Esophagus squamous epithelium (tissue), 5 donors: ENCODE measurements around the gene NPLOC4. TPM values are rescaled to one million over a fixed set of nuclear protein-coding genes. Genes with fewer than 3 reads are reported as not detected.

Experiments used
- DNase-seq: peaks from one replicate; lab custom pipeline; 2025; lab: John Stamatoyannopoulos, UW
- H3K27ac ChIP-seq, 4 donors: fragments of 200-600 bp; sonication (generic); one replicate each; pipeline ENCODE4 v1.5.1; 2016 to 2019; ENCODE audit warnings: mild to moderate bottlenecking in 1 of 4
- H3K27me3 ChIP-seq, 4 donors: fragments of 200-600 bp; sonication (generic); 1 replicate in 3 of 4; 2 replicates in 1 of 4; pipeline versions ENCODE4 v1.5.1 to v1.6.0; 2017 to 2021; ENCODE audit warnings: antibody characterized with exemption in 1 of 4
- H3K36me3 ChIP-seq, 3 donors: fragments of 200-600 bp; sonication (generic); one replicate each; pipeline ENCODE4 v1.5.1; 2016 to 2019
- H3K4me1 ChIP-seq, 3 donors: fragments of 200-600 bp; sonication (generic); one replicate each; pipeline ENCODE4 v1.5.1; 2017 to 2019
- H3K4me3 ChIP-seq, 4 donors: fragments of 200-600 bp; sonication (generic); 1 replicate in 3 of 4; 2 replicates in 1 of 4; pipeline ENCODE4 v1.5.1; 2016 to 2019; ENCODE audit warnings: mild to moderate bottlenecking in 2 of 4, moderate library complexity in 1 of 4
- H3K9me3 ChIP-seq, 3 donors: fragments of 200-600 bp; sonication (generic); one replicate each; pipeline ENCODE4 v1.5.1; 2016 to 2019
- POLR2A ChIP-seq, 4 donors: fragments of 450-650 bp; IDR thresholded peaks; one replicate each; pipeline ENCODE4 v1.6.1; 2017; ENCODE audit warnings: antibody characterized with exemption in 4 of 4, mild to moderate bottlenecking in 4 of 4, moderate library complexity in 3 of 4
- WGBS, 2 donors: methylation state at CpG; one replicate each; pipeline ENCODE4 v1.1.5; 2018; 5-methylcytosine and 5-hydroxymethylcytosine counted together
- intact Hi-C: fragments of 100-400 bp; cut with DNase I; formaldehyde crosslinking; loops from one replicate; pipeline ENCODE4 v1.15.0; 2022
- total RNA-seq, 4 donors: library from RNA; depleted of rRNA; stranded (reverse); fragments of >200 nt; gene quantifications; one replicate each; pipeline ENCODE4 v1.1.0, GENCODE V29; 2016
- TF ChIP-seq, protein P1 (sequence below), 6 experiments: fragments of 450-650 bp in 4 of 6; fragments of 200-600 bp in 2 of 6; sonication (generic) in 2 of 6; IDR thresholded peaks; one replicate each; pipeline ENCODE4 v1.5.1; 2016 to 2019; ENCODE audit warnings: antibody characterized with exemption in 6 of 6, mild to moderate bottlenecking in 4 of 6, moderate library complexity in 4 of 6
- donor health status: DM: yes; HTN: yes; CAD: no.

The NPLOC4 gene
- total RNA-seq, 4 donors from 2014 or later, result 49.0 to 80.9 (median 62.4) TPM

DNA sequence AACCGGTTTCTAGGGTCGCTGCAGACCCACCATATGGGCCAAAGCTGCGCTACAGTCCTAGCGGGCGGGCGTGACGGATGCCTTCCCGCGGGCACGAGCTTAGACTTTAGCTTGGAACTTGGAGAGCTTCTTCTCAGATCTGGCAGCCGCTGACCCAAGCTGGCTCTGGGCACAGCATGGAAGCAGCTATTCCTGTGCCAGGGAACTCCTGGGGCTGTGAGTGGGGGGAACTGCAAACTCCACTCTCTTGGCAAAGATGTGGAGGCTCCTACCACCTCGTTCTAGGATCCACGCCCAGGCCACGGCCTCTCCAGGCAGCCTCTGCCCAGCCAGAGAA lies 93.6 kb downstream of the NPLOC4 start:
- 56 to 61% methylated on average over 5 to 8 of the region's 14 CpGs for WGBS, 2 donors
- no peak for DNase-seq
- TF ChIP-seq, protein P1, sequence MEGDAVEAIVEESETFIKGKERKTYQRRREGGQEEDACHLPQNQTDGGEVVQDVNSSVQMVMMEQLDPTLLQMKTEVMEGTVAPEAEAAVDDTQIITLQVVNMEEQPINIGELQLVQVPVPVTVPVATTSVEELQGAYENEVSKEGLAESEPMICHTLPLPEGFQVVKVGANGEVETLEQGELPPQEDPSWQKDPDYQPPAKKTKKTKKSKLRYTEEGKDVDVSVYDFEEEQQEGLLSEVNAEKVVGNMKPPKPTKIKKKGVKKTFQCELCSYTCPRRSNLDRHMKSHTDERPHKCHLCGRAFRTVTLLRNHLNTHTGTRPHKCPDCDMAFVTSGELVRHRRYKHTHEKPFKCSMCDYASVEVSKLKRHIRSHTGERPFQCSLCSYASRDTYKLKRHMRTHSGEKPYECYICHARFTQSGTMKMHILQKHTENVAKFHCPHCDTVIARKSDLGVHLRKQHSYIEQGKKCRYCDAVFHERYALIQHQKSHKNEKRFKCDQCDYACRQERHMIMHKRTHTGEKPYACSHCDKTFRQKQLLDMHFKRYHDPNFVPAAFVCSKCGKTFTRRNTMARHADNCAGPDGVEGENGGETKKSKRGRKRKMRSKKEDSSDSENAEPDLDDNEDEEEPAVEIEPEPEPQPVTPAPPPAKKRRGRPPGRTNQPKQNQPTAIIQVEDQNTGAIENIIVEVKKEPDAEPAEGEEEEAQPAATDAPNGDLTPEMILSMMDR (IDR thresholded peaks at IDR 0.05), result no peak
- TF ChIP-seq POLR2A (IDR thresholded peaks at IDR 0.05), result no peak
- H3K27ac ChIP-seq, result no peak overlapping the region
- no peaks in the 10 kb centered on the region for H3K9me3 ChIP-seq
- H3K4me3 ChIP-seq, result no peak overlapping the region
- H3K36me3 ChIP-seq, result peaks cover 19 to 97% (median 35%) of the 10 kb centered on the region in 3 donors
- intact Hi-C loops, result no loop called here
- H3K27me3 ChIP-seq, result peaks cover 0 to under 1% (median 0%) of the 10 kb centered on the region in 4 donors
- H3K4me1 ChIP-seq, result no peaks in the 10 kb centered on the region

GRCh38 chr17:81542431-81543338 lies 94.2 kb downstream of the NPLOC4 start:
- Histone ChIP-seq H3K36me3 (peaks cover 18 to 97% (median 32%) of the 10 kb centered on the region in 3 donors), H3K4me3 (no peak overlapping the region), H3K9me3 (no peaks in the 10 kb centered on the region), H3K4me1 (peaks cover 0 to under 1% (median 0%) of the 10 kb centered on the region in 3 donors), H3K27me3 (peaks cover 0 to 6% (median 0%) of the 10 kb centered on the region in 4 donors), H3K27ac (no peak overlapping the region)
- intact Hi-C loops, result no loop called here
- DNase-seq, result no peak
- TF ChIP-seq, protein P1 (IDR thresholded peaks at IDR 0.05), result no peak
- no peak for TF ChIP-seq POLR2A (IDR thresholded peaks at IDR 0.05)
- 78 to 83% methylated on average over 3 of the region's 15 CpGs for WGBS, 2 donors

- WGBS, 2 donors, result 60 to 92% methylated on average over 1 to 9 of the region's 17 CpGs
- no peak overlapping the region for H3K4me3 ChIP-seq
- H3K27me3 ChIP-seq, result peaks cover 3 to 22% (median 8%) of the 10 kb centered on the region in 4 donors
- H3K9me3 ChIP-seq, result no peaks in the 10 kb centered on the region
- no peak for DNase-seq
- intact Hi-C loops, result no loop called here
- H3K4me1 ChIP-seq, result peaks cover 6 to 16% (median 14%) of the 10 kb centered on the region in 3 donors
- H3K27ac ChIP-seq, result no peak overlapping the region
- no peak for TF ChIP-seq POLR2A (IDR thresholded peaks at IDR 0.05)
- TF ChIP-seq, protein P1 (IDR thresholded peaks at IDR 0.05), result no peak
- peaks cover 8 to 81% (median 17%) of the 10 kb centered on the region in 3 donors for H3K36me3 ChIP-seq
Measured at GRCh38 chr17:81541123-81541522, 95.8 kb downstream of the NPLOC4 start.

GRCh38 chr17:81540676-81541027 lies 96.3 kb downstream of the NPLOC4 start:
- H3K4me1 ChIP-seq, result peaks cover 6 to 17% (median 15%) of the 10 kb centered on the region in 3 donors
- WGBS, 2 donors, result no CpG with 5 or more reads among the region's 14 CpGs
- H3K9me3 ChIP-seq, result no peaks in the 10 kb centered on the region
- no peak for DNase-seq
- intact Hi-C loops, result no loop called here
- H3K27me3 ChIP-seq, result peaks cover 5 to 27% (median 10%) of the 10 kb centered on the region in 4 donors
- H3K27ac ChIP-seq, result no peak overlapping the region
- H3K4me3 ChIP-seq, result no peak overlapping the region
- H3K36me3 ChIP-seq, result peaks cover 8 to 77% (median 12%) of the 10 kb centered on the region in 3 donors
- TF ChIP-seq, protein P1 (IDR thresholded peaks at IDR 0.05), result no peak
- no peak for TF ChIP-seq POLR2A (IDR thresholded peaks at IDR 0.05)
